HG03139 (cell line): ENCODE data around the gene RBMX.
"Not testable (repeated sequence)": the region's sequence is repeated elsewhere in the genome, so short reads cannot be mapped to it uniquely, and the experiment has no call there.

Experiments
- ATAC-seq: cut with Tn5 transposase; IDR thresholded peaks from one replicate; pipeline ENCODE4 v1.9.1; 2021; ENCODE audit not compliant: unreplicated experiment

RBMX gene

DNA sequence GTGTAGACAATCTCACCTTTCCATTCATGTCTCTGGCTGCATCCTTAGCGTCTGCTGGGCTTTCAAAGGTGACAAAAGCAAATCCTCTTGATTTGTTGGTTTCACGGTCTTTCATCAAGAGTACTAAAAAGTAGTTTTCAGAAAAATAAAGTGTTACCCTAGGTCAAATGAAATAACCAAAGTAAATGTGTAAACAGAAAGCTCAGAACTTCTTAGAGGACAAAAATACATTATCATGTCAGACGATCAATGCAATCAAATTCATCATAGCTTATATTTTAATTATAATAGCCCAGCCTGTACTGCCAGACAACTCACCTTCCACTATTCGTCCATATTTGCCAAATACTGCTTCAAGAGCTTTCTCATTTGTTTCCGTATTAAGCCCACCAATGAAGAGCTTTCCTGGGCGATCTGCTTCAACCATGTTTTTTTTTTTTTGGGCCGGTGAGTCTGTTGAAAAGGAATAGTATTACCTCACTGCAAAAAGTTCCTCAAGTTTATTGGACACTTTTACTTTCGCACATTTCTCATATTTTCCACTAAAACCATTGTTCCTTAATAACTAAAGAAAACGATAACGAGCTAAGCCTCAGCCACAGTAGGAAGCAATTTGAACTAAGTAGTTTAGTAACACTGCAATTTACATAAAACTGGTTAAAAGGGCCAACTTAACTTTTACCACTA, 1.4 kb downstream of the RBMX start:
- ATAC-seq: no peak

- no peak for ATAC-seq
Measured at GRCh38 chrX:136878423-136878822, 2.1 kb downstream of the RBMX start.

DNA sequence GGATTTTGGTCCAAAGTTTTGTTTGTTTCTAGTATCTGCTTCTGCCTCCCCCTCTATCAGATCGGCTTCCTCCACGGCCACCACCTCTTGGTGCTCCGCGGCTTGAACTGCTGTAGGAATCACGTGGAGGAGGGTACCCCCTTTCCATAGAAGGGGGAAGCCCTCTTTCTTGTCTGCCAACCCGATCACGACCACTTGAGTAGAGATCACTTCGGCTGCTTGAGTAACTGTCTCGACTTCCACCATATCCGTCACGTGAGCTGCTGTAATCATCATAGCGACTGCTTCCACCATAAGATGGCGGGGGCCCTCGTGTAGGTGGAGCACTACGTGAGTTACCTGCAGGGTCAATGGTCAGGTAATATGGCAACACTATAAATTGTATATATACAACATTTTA, 6.4 kb downstream of the RBMX start:
- ATAC-seq: not testable (repeated sequence)

DNA sequence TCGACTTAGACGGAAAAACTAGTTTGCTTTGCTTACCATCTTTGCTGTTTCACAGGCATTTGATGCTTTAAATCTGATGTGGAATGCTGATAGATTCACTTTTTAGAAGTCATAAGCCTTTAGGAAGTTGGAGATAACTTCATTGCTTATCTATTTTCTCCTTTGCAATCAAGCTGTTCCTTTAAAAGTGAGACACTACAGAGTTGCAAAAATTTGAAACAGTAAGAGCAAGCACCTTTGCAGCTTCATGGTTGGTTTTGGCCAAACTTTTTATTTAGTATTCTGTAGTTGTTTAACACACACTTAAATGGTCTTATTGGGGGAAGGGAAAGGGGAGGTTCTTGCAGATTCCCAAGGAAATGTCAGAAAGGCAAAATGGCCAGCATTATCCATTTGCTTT, 7.3 kb downstream of the RBMX start:
- not testable (repeated sequence) for ATAC-seq

- no peak for ATAC-seq
Measured at GRCh38 chrX:136872091-136872700, 8.3 kb downstream of the RBMX start.

- ATAC-seq: no peak
Measured at GRCh38 chrX:136870064-136870463, 10.5 kb downstream of the RBMX start.

- no peak for ATAC-seq
Measured at GRCh38 chrX:136868283-136869055, 12.1 kb downstream of the RBMX start.

DNA sequence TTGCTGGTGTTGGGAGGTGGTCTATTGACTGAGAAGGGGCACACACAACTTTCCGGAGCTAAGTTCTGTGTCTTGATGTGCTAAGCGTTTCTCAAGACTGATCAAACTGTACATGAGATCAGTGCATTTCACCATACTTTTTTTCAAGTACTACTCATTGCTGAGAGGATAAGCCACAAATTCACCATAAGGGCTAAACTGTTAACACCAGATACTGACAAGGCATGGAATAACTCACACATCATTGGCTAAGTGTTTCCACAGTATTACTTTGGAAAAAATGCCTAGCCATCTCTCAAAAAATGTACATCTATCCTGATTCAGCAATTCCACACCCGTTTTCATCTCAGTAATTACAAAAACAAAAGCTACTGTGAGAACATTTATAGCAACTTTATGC, 13.0 kb downstream of the RBMX start:
- no peak for ATAC-seq

- no peak for ATAC-seq
Measured at GRCh38 chrX:136867096-136867491, 13.4 kb downstream of the RBMX start.

DNA sequence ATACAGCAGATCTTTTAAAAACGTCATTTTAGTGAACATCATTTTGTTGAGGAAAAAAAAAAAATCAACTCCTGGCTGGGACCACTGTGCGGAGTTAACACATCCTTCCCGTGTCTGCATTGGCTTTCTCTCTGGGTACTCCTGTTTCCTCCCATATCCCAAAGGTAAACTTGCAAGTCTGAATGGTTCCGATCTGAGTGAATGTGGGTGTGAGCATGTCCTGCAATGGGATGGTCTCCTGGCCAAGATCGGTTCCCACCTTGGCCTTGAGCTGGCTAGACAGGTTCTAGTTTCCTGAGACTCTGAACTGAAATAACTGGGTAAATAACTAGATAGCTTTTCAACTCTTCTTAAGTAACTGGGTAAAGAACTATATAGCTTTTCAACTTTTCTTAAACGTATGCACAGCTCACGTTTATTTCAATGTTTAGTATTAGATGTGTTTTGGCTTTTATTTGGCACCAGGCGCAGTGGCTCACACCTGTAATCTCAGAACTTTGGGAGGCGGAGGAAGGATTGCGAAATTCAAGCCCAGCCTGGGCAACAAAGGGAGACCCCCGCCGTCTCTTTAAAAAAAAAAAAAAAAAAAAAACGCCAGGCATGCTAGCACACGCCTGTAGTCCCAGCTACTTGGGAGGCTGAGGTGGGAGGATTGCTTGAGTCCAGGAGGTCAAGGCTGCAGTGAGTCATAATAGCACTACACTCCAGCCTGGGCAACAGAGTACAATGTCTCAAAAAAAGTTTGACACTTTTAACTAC, 14.0 kb downstream of the RBMX start:
- no peak for ATAC-seq

- no peak for ATAC-seq
Measured at GRCh38 chrX:136865270-136866158, 15.0 kb downstream of the RBMX start.

- no peak for ATAC-seq
Measured at GRCh38 chrX:136863826-136864225, 16.7 kb downstream of the RBMX start.

- ATAC-seq: no peak
Measured at GRCh38 chrX:136862546-136862945, 18.0 kb downstream of the RBMX start.

DNA sequence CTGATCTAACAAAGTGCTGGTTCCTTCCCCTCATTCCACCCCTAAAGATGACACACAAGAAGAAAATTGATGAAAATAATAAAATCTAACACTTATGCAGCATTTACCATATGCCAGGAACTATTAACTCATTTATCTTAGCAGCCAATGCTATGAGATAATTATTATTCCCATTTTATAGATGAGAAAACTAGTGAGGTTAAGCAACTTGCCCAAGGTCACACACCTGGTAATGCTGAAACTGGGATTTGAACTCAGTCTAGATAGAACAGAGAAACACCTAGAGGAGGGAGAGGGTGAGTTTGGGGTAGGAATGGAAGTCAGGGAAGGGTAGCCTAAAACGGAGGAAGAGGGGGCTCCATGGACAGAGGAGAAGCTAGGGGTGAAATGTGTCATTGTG, 18.6 kb downstream of the RBMX start:
- no peak for ATAC-seq

DNA sequence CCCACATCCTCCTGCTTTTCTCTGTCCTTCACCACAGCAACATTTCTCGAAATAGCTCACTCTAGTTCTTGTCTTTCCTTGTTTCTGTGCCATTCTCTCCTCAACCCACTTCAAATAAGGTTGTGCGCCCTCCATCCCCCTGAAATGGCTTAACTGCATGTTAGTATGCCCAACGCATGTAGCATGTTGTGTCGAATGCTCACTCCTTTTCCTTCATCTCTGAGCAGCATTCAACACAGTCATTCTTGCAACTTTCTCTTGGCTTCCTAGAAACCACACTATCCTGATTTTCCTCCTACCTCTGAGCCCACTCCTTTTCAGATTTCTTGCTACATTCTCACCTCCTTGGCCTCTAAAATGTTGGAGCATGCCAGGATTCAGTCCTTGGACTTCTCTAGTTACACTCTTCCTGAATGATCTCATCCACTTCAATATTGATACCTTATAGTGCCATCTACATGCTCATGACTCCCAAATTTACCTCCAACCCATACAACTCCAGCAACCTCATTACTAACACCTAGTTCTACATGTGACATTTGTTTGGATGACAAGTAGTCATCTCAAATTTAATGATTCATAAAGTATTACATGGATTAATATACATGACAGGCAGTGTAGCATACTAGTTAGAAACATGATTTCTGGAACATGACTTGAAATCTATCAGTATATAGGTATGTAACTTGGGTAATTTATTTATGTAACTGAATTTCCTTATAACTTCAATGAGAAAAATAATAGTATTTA, 22.3 kb downstream of the RBMX start:
- ATAC-seq: no peak

DNA sequence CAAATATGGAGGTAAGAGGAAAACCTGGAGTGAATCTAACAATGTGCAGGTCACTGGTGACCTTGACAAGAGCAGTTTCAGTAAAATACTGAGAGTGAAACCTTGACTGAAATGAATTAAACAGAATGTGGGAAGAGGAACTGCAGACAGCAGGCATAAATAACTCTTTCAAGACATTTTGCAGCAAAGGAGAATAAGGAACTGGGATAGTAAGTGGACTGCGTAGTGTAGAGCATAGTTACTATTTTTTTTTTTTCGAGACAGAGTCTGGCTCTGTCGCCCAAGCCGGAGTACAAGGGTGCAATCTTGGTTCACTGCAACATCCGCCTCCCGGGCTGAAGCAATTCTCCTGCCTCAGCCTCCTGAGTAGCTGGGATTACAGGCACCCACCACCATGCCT, 24.0 kb downstream of the RBMX start:
- ATAC-seq: no peak

DNA sequence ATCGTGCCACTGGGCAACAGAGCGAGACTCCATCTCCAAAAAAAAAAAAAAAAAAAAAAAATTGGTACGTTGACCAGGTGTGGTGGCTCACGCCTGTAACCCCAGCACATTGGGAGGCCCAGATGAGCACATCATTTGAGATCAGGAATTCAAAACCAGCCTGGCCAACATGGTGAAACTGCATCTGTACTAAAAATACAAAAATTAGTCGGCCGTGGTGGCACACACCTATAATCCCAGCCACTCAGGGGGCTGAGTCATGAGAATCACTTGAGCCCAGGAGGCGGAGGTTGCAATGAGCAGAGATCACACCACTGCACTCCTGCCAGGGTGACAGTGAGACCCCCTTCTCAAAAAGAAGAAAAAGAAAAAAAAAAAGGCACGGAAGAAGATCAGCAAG, 24.5 kb downstream of the RBMX start:
- no peak for ATAC-seq

DNA sequence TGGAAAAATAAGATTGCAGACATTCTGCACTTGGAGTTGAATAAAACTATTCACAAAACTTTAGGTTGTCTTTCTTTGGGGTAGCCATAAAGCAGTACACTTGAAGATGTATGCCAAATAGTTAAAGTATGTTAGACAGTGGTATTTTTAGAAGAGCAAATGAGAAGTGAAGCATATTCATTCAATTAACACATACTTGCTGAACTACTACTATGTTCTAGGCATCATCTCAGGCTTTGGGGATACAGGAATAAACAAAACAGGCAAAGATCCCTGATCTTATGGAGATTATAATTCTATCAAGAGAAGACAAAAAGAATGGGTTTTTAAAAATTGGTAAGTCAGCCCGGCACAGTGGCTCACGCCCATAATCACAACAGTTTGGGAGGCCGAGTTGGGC, 29.0 kb downstream of the RBMX start:
- no peak for ATAC-seq

DNA sequence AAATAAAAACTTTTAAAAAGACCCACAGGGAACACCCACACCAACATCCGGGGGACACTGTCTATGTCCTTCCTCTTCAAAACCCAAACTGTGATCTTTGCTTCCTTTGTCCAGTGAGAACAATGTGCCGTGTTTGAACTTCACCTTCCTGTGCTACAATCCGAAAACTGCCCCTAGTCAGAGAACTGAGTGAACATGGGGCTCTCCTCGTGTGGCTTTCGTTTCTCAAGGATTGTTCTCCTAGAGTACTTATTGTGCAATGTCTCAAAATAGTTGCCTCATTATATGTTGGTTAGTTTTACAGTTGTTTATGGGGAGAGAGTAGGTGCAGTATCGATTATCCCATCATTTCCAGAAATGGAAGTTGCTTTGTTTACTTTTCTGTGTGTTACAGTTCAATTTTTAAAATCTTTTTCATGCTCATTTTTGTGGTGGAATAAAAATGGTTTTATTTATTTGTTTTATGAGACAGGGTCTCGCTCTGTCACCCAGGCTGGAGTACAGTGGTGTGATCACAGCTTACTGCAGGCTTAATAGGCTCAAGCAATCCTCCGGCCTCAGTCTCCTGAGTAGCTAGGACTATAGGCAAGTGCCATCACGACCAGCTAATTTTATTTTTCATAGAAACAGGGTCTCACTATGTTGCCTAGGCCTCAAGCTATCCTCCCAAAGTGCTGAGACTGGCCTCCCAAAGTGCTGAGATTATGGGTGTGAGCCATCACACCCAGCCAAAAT, 29.9 kb downstream of the RBMX start:
- ATAC-seq: no peak
